ENCODE measurements around the gene SGSM2.

The SGSM2 gene

GRCh38 chr17:2387086-2388019, 50.1 kb downstream of the SGSM2 start:
- no peak for DNase-seq

- DNase-seq: no peak
These were observed 50.9 kb downstream of the SGSM2 start for GRCh38 chr17:2388020-2388682.

GRCh38 chr17:2388683-2389055, 51.4 kb downstream of the SGSM2 start:
- DNase-seq: no peak

DNA sequence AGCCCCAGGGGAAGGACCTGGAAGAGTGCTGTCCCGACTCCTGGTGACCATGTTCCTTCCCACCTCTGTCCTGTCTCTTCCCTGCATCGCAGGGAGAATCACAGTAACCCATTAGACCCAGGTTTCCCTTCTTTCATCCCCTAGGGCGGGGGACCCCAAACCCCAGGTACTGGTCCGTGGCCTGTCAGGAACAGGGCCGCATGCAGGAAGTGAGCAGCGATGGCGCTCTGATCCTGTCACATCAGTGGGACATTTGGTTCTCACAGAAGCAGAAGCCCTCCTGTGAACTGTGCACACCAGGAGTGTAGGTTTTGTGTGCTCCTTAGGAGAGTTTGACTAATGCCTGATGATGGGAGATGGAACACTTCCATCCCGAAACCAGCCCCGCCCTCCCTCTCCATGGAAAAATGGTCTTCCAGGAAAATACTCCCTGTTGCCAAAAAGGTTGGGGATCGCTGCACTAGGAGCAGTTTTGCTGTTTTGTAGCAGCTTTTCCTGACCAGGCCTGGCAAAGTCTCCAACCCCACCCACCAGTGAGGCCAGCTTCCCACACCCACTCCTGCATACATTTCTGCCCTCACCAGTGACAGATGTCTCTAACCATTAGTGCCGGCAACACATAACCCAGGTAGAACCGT, 53.0 kb downstream of the SGSM2 start:
- DNase-seq: no peak

DNA sequence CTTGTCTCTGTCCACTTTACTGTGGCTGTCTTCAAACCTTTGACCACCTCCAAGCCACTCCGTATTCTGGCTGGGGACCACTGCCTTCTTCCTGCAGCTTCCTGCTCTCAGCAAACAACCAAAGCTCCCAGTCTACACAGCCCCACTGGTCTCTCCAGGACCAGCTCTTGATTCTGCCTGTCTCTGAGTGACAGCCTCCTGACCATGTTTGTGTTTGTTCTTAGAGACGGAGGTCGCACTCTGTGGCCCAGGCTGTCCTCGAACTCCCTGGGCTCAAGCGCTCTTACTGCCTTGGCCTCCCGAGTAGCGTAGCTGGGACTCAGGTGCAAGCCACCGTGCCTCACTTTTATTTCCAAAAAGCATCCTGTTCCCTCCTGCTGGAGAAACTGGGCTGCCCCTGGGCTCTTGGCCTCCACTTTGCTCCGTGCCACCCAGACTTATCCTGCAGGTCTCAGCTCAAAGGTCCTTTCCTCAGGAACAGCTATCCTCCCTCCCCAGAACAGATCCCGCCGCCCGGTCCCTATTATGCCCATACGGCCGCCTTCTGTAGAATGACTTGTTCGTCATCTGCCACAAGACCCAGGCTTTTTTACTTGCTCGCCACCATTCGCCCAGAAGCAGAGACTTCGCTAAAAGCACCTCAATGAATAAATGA, 54.4 kb downstream of the SGSM2 start:
- DNase-seq: no peak

GRCh38 chr17:2392252-2393173, 55.2 kb downstream of the SGSM2 start:
- peak; percentile 77 for DNase-seq

DNA sequence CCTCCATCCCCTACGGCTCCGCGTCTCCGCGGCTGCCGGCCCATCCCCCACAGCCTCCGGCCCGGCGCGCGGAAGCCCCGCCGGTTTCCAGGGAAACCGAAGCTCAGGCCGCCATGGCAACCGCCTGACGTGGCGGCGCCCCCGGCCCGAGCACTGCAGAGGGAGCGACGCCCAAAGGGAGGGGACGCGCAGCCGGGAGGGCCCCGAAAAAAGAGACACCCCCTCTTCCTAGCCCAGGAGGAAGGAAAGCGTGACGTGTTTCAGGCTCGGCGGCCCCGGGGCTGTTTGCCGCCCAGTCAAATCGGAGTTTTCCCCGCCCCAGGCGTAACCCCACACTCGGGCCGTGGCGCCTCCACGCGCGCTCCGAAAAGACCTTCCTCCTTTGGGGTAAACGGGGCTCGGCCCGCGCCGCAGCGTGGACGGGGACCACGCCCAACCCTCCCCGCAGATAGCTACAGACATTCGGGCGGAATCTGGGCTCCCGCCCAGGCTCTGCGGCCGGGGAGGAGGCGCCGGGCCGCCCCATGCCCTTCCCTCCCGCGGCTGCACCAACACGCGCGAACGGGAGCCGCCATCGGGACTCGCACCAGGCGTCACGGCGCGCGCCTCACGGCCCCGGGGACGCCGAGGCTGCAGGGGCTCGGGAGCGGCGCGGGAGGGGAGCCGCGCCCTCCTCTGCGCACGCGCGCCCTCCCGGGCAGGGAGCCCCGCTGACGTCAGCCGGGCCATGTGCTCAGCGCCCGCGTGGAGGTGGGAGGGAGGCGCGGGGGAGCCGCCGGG, 56.1 kb downstream of the SGSM2 start:
- peak; percentile 67 for DNase-seq

GRCh38 chr17:2393954-2394749, 56.9 kb downstream of the SGSM2 start:
- no peak for DNase-seq

DNA sequence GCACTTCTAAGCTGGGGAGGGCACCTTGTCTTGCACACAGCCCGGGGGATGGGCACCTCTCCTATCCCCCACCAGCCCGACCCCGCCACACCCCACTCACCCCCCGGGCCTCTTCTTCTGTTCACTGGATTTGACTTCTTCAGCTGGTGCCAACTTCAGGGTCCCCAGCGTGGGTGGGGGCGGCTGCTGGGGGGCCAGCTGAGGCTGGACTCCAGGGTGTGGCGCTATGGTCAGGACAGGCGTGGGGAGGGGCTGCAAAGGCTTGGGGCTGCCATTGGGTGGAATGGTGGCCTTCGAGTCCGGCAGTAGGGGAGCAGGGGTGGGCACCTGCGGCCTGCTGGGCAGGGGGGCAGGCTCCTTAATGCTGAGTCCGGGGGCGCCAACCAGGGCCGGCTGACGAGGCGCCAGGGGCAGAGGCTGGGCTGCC, 57.5 kb downstream of the SGSM2 start:
- no peak for DNase-seq

GRCh38 chr17:2395258-2396181, 58.2 kb downstream of the SGSM2 start:
- DNase-seq: peak; percentile 25

GRCh38 chr17:2396192-2396567, 58.9 kb downstream of the SGSM2 start:
- DNase-seq: no peak

GRCh38 chr17:2396568-2397246, 59.4 kb downstream of the SGSM2 start:
- peak; percentile 84 for DNase-seq

- DNase-seq: no peak
These were observed 60.2 kb downstream of the SGSM2 start for GRCh38 chr17:2397247-2398171.

DNA sequence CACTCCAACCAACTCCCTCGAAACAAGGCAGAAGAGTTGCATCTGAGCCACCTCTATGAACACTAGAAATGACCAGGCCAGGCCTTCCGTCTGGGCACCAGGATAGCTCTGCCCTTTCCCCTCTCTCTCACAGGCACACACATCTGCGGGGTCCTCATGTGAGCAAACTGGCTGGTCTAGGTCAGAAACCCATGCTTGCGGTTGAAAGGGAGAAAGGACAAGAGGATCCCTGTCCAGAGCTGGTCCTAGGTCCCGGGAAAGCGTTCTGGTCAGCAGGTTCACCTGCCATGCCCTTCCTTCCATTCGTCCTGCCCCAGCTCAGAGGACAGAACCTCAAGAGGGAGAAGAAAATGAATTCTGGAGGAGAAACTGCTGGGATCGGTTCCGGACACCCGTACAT, 60.9 kb downstream of the SGSM2 start:
- DNase-seq: no peak

GRCh38 chr17:2398655-2399571, 61.6 kb downstream of the SGSM2 start:
- DNase-seq: peak; percentile 42
